Measurements from ENCODE around the gene MRPL44. TPM values are rescaled to one million over a fixed set of nuclear protein-coding genes. Genes with fewer than 3 reads are reported as not detected.
A peak's percentile ranks its signal among the peaks of the same experiment; 100 is the strongest.

The MRPL44 gene
- total and polyA plus RNA-seq, 2 of the 13 experiments (the other 11 are each of a cell fraction or from before 2014, with no cell fraction given), result 38.4 to 78.0 TPM

- TF ChIP-seq, protein P1, sequence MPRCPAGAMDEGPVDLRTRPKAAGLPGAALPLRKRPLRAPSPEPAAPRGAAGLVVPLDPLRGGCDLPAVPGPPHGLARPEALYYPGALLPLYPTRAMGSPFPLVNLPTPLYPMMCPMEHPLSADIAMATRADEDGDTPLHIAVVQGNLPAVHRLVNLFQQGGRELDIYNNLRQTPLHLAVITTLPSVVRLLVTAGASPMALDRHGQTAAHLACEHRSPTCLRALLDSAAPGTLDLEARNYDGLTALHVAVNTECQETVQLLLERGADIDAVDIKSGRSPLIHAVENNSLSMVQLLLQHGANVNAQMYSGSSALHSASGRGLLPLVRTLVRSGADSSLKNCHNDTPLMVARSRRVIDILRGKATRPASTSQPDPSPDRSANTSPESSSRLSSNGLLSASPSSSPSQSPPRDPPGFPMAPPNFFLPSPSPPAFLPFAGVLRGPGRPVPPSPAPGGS (CRISPR knock-in tag; IDR thresholded peaks at IDR 0.05), result peak; percentile 95
- TF ChIP-seq FOXO1 (CRISPR knock-in tag; IDR thresholded peaks at IDR 0.05) (peak; percentile 91), BHLHE40 (IDR thresholded peaks at IDR 0.05; ENCODE audit: low read length) (0 out of 2 replicates have a peak, but pooled peaks have one; percentile 27), RCOR2 (CRISPR knock-in tag; IDR thresholded peaks at IDR 0.05) (no peak), LCORL (IDR thresholded peaks at IDR 0.05) (no peak), LCORL (CRISPR knock-in tag; IDR thresholded peaks at IDR 0.05) (no peak; the same call in none of the 2 replicates), SNAI1 (CRISPR knock-in tag; IDR thresholded peaks at IDR 0.05; ENCODE audit: borderline replicate concordance) (peak; percentile 53; the same call in 1 of the 2 replicates), ZNF160 (CRISPR knock-in tag; IDR thresholded peaks at IDR 0.05) (peak; percentile 79; the same call in 1 of the 2 replicates), HNRNPL (IDR thresholded peaks at IDR 0.05; ENCODE audit: low read depth, low read length) (no peak), CENPT (CRISPR knock-in tag; IDR thresholded peaks at IDR 0.05; ENCODE audit: low read depth) (no peak), ZNF780A (CRISPR knock-in tag; IDR thresholded peaks at IDR 0.05) (peak; percentile 93), YEATS2 (CRISPR knock-in tag; IDR thresholded peaks at IDR 0.05; ENCODE audit: borderline replicate concordance) (peak; percentile 89), ZBTB37 (CRISPR knock-in tag; IDR thresholded peaks at IDR 0.05) (no peak), RBM22 (optimal IDR thresholded peaks at IDR 0.05; ENCODE audit: low read length) (no peak), ZBTB33 (CRISPR knock-in tag; IDR thresholded peaks at IDR 0.05) (peak; percentile 74; the same call in 1 of the 2 replicates), TEAD2 (CRISPR knock-in tag; IDR thresholded peaks at IDR 0.05) (no peak), SNAPC5 (CRISPR knock-in tag; IDR thresholded peaks at IDR 0.05; ENCODE audit: borderline replicate concordance) (peak; percentile 68; the same call in 1 of the 2 replicates), HOXA3 (CRISPR knock-in tag; IDR thresholded peaks at IDR 0.05) (peak; percentile 97), TARDBP (CRISPR knock-in tag; IDR thresholded peaks at IDR 0.05) (peak; percentile 97), ZNF891 (CRISPR knock-in tag; IDR thresholded peaks at IDR 0.05) (peak; percentile 84), ELF4 (CRISPR knock-in tag; IDR thresholded peaks at IDR 0.05; ENCODE audit: borderline replicate concordance) (no peak)
- TF ChIP-seq, protein P2, sequence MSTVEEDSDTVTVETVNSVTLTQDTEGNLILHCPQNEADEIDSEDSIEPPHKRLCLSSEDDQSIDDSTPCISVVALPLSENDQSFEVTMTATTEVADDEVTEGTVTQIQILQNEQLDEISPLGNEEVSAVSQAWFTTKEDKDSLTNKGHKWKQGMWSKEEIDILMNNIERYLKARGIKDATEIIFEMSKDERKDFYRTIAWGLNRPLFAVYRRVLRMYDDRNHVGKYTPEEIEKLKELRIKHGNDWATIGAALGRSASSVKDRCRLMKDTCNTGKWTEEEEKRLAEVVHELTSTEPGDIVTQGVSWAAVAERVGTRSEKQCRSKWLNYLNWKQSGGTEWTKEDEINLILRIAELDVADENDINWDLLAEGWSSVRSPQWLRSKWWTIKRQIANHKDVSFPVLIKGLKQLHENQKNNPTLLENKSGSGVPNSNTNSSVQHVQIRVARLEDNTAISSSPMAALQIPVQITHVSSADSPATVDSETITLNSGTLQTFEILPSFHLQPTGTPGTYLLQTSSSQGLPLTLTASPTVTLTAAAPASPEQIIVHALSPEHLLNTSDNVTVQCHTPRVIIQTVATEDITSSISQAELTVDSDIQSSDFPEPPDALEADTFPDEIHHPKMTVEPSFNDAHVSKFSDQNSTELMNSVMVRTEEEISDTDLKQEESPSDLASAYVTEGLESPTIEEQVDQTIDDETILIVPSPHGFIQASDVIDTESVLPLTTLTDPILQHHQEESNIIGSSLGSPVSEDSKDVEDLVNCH (CRISPR knock-in tag; IDR thresholded peaks at IDR 0.05), result no peak
Observed at GRCh38 chr2:223944703-223945531, 12.3 kb upstream of the MRPL44 start, which contains the start of gene WDFY1 (continued).

Measured in HepG2 (cell line).